ENCODE data around the gene CACNG5. TPM values are rescaled to one million over a fixed set of nuclear protein-coding genes. Genes with fewer than 3 reads are reported as not detected.

Gene CACNG5
- total RNA-seq, 1 experiment from 2014 or later = 0.21 TPM

- no peak for ATAC-seq
Measured at GRCh38 chr17:66830451-66830850, 4.5 kb upstream of the CACNG5 start.

GRCh38 chr17:66831383-66832210 is 3.3 kb upstream of the CACNG5 start:
- ATAC-seq (no peak), DNase-seq (ENCODE audit: low read depth, low spot score) (no peak)
- no peaks in the 10 kb centered on the region for H3K9me3 ChIP-seq (ENCODE audit: control insufficient read depth, insufficient read depth, low read depth, low read length)
- in situ Hi-C loops (cut with HindIII; ENCODE audit: low pct_unique_long_range_greater_than_20kb, low sequenced_read_pairs) (no loop called here), intact Hi-C loops (cut with micrococcal nuclease; ENCODE audit: unreplicated experiment) (no loop called here)
- H3K36me3 ChIP-seq (ENCODE audit: control insufficient read depth, insufficient read depth, low read length) = no peaks in the 10 kb centered on the region
- BruUV-seq (replicated peaks) = no TSS peak
- H3K27ac ChIP-seq (ENCODE audit: low read length) = no peak overlapping the region
- TF ChIP-seq TCF7L2 (IDR thresholded peaks at IDR 0.05; ENCODE audit: low read depth, low read length) = no peak
- TF ChIP-seq, protein P1, sequence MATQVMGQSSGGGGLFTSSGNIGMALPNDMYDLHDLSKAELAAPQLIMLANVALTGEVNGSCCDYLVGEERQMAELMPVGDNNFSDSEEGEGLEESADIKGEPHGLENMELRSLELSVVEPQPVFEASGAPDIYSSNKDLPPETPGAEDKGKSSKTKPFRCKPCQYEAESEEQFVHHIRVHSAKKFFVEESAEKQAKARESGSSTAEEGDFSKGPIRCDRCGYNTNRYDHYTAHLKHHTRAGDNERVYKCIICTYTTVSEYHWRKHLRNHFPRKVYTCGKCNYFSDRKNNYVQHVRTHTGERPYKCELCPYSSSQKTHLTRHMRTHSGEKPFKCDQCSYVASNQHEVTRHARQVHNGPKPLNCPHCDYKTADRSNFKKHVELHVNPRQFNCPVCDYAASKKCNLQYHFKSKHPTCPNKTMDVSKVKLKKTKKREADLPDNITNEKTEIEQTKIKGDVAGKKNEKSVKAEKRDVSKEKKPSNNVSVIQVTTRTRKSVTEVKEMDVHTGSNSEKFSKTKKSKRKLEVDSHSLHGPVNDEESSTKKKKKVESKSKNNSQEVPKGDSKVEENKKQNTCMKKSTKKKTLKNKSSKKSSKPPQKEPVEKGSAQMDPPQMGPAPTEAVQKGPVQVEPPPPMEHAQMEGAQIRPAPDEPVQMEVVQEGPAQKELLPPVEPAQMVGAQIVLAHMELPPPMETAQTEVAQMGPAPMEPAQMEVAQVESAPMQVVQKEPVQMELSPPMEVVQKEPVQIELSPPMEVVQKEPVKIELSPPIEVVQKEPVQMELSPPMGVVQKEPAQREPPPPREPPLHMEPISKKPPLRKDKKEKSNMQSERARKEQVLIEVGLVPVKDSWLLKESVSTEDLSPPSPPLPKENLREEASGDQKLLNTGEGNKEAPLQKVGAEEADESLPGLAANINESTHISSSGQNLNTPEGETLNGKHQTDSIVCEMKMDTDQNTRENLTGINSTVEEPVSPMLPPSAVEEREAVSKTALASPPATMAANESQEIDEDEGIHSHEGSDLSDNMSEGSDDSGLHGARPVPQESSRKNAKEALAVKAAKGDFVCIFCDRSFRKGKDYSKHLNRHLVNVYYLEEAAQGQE (IDR thresholded peaks at IDR 0.05; ENCODE audit: insufficient read depth in 1 of 2, low read depth in 2 of 2, low read length in 1 of 2) = no peak
- TF ChIP-seq SIN3A (IDR thresholded peaks at IDR 0.05; ENCODE audit: borderline replicate concordance, insufficient read depth, low read depth, low read length) = no peak
- TF ChIP-seq, protein P2, sequence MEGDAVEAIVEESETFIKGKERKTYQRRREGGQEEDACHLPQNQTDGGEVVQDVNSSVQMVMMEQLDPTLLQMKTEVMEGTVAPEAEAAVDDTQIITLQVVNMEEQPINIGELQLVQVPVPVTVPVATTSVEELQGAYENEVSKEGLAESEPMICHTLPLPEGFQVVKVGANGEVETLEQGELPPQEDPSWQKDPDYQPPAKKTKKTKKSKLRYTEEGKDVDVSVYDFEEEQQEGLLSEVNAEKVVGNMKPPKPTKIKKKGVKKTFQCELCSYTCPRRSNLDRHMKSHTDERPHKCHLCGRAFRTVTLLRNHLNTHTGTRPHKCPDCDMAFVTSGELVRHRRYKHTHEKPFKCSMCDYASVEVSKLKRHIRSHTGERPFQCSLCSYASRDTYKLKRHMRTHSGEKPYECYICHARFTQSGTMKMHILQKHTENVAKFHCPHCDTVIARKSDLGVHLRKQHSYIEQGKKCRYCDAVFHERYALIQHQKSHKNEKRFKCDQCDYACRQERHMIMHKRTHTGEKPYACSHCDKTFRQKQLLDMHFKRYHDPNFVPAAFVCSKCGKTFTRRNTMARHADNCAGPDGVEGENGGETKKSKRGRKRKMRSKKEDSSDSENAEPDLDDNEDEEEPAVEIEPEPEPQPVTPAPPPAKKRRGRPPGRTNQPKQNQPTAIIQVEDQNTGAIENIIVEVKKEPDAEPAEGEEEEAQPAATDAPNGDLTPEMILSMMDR (IDR thresholded peaks at IDR 0.05) = no peak
- TF ChIP-seq POLR2AphosphoS5 (IDR thresholded peaks at IDR 0.05; ENCODE audit: low read depth, low read length) = no peak
- H3K4me3 ChIP-seq (ENCODE audit: low read depth in 2 of 2, low read length in 2 of 2) = no peak overlapping the region
- POLR2A ChIA-PET = interaction anchor here (0.6 kb wide), 1 partner anchor 58 kb away, joined by 14 read pairs; no protein-coding TSS in a partner anchor
- CTCF ChIA-PET = no interaction called here
- no peaks in the 10 kb centered on the region for H3K27me3 ChIP-seq (ENCODE audit: control insufficient read depth, insufficient read depth, low read length)
- no peaks in the 10 kb centered on the region for H3K4me1 ChIP-seq (ENCODE audit: control insufficient read depth, insufficient read depth, low read length)

More at GRCh38 chr17:66830451-66830850, 4.5 kb upstream of the CACNG5 start:
- intact Hi-C loops (cut with micrococcal nuclease; ENCODE audit: unreplicated experiment) (no loop called here), in situ Hi-C loops (cut with HindIII; ENCODE audit: low pct_unique_long_range_greater_than_20kb, low sequenced_read_pairs) (no loop called here)
- CTCF ChIA-PET = no interaction called here
- Histone ChIP-seq H3K4me1 (ENCODE audit: control insufficient read depth, insufficient read depth, low read length) (no peaks in the 10 kb centered on the region), H3K27ac (ENCODE audit: low read length) (no peak overlapping the region), H3K9me3 (ENCODE audit: control insufficient read depth, insufficient read depth, low read depth, low read length) (no peaks in the 10 kb centered on the region), H3K27me3 (ENCODE audit: control insufficient read depth, insufficient read depth, low read length) (no peaks in the 10 kb centered on the region), H3K36me3 (ENCODE audit: control insufficient read depth, insufficient read depth, low read length) (no peaks in the 10 kb centered on the region), H3K4me3 (ENCODE audit: low read depth in 2 of 2, low read length in 2 of 2) (no peak overlapping the region)
- DNase-seq (ENCODE audit: low read depth, low spot score) = no peak
- no TSS peak for BruUV-seq (replicated peaks)
- POLR2A ChIA-PET = no interaction called here
- TF ChIP-seq, protein P2 (IDR thresholded peaks at IDR 0.05) = no peak
- TF ChIP-seq, protein P1 (IDR thresholded peaks at IDR 0.05; ENCODE audit: insufficient read depth in 1 of 2, low read depth in 2 of 2, low read length in 1 of 2) = no peak
- TF ChIP-seq SIN3A (IDR thresholded peaks at IDR 0.05; ENCODE audit: borderline replicate concordance, insufficient read depth, low read depth, low read length) (no peak), TCF7L2 (IDR thresholded peaks at IDR 0.05; ENCODE audit: low read depth, low read length) (no peak), POLR2AphosphoS5 (IDR thresholded peaks at IDR 0.05; ENCODE audit: low read depth, low read length) (no peak)

Measured in Panc1 (cell line).